ENCODE measurements around the gene IRAK3.

GRCh38 chr12:66162701-66163100 is 26.3 kb upstream of the IRAK3 start:
- TF ChIP-seq EP300 (IDR thresholded peaks at IDR 0.05), result no peak
- TF ChIP-seq CTCF (IDR thresholded peaks at IDR 0.05), result no peak

All from ovary (tissue), 3 donors.